GM23338 (cell line): Measurements from ENCODE around the gene ZBTB5.

Experiments used
- CREB1 ChIP-seq: fragments of 250-450 bp; sonication (Bioruptor Pico); IDR thresholded peaks from 2 replicates; pipeline ENCODE4 v1.5.0; 2020; ENCODE audit warnings: low read depth, mild to moderate bottlenecking, moderate library complexity
- CTCF ChIP-seq, 2 experiments: fragments of 200-600 bp in 1 of 2; sonication (generic) in 1 of 2; conservative IDR thresholded peaks; 2 replicates each; pipeline versions ENCODE4 v1.5.1 to v1.6.1; 2016 to 2017; ENCODE audit warnings: antibody characterized with exemption in 2 of 2, low read depth in 2 of 2, mild to moderate bottlenecking in 2 of 2, moderate library complexity in 1 of 2
- EZH2 ChIP-seq: fragments of 200-600 bp; sonication (generic); IDR thresholded peaks from one replicate; pipeline ENCODE4 v1.8.0; 2017; ENCODE audit warnings: antibody characterized with exemption, mild to moderate bottlenecking, low read depth; ENCODE audit not compliant: unreplicated experiment
- EZH2phosphoT487 ChIP-seq: fragments of 200-600 bp; sonication (generic); IDR thresholded peaks from one replicate; pipeline ENCODE4 v1.8.1; 2018; ENCODE audit warnings: antibody characterized with exemption; ENCODE audit not compliant: unreplicated experiment
- JUNB ChIP-seq: IDR thresholded peaks from one replicate; pipeline ENCODE4 v1.6.1; 2016; ENCODE audit warnings: antibody characterized with exemption; ENCODE audit not compliant: unreplicated experiment
- NANOG ChIP-seq: IDR thresholded peaks from 2 replicates; pipeline ENCODE4 v1.6.1; 2016; ENCODE audit warnings: antibody characterized with exemption, borderline replicate concordance
- POLR2AphosphoS5 ChIP-seq: IDR thresholded peaks from 2 replicates; pipeline ENCODE4 v1.6.1; 2016; ENCODE audit warnings: antibody characterized with exemption, low read depth
- REST ChIP-seq: IDR thresholded peaks from one replicate; pipeline ENCODE4 v1.6.1; 2018; ENCODE audit warnings: antibody characterized with exemption; ENCODE audit not compliant: unreplicated experiment
- ZNF114 ChIP-seq: fragments of 250-450 bp; sonication (Bioruptor Pico); IDR thresholded peaks from 2 replicates; pipeline ENCODE4 v1.5.0; 2020; ENCODE audit warnings: mild to moderate bottlenecking, moderate library complexity

GRCh38 chr9:37425298-37425752 is 39.9 kb downstream of the ZBTB5 start:
- TF ChIP-seq CTCF (conservative IDR thresholded peaks at IDR 0.05; ENCODE audit: low read depth in 2 of 2) = no peak
- TF ChIP-seq POLR2AphosphoS5 = no peak
- no peak for TF ChIP-seq ZNF114 (CRISPR knock-in tag)
- no peak for TF ChIP-seq EZH2phosphoT487
- no peak for TF ChIP-seq CREB1
- no peak for TF ChIP-seq EZH2
- no peak for TF ChIP-seq NANOG
- no peak for TF ChIP-seq REST
- TF ChIP-seq JUNB = no peak
